ENCODE measurements around the gene ADGRL3. TPM values are rescaled to one million over a fixed set of nuclear protein-coding genes. Genes with fewer than 3 reads are reported as not detected.

ADGRL3 gene
- total and polyA plus RNA-seq, 9 donors, result 0.88 to 9.5 (median 2.5) TPM

- Histone ChIP-seq H3K27ac (no peak overlapping the region), H3K4me1 (ENCODE audit: insufficient read depth) (no peaks in the 10 kb centered on the region), H3K9me3 (no peaks in the 10 kb centered on the region), H3K36me3 (no peaks in the 10 kb centered on the region), H3K4me3 (no peak overlapping the region), H3K27me3 (no peaks in the 10 kb centered on the region)
- TF ChIP-seq EP300 (IDR thresholded peaks at IDR 0.05) (no peak), CTCF (IDR thresholded peaks at IDR 0.05) (no peak), POLR2A (IDR thresholded peaks at IDR 0.05) (no peak)
- intact Hi-C loops (cut with DNase I), result no loop called here
- 0 to 42% (median 32%) methylated on average over 1 of the region's 1 CpG for WGBS, 3 donors
- no peak for DNase-seq
These were observed 570.9 kb downstream of the ADGRL3 start for GRCh38 chr4:61771056-61771455.

- WGBS, 3 donors, result 55 to 68% (median 58%) methylated on average over 1 of the region's 1 CpG
- no peak for DNase-seq
- Histone ChIP-seq H3K27ac (no peak overlapping the region), H3K36me3 (no peaks in the 10 kb centered on the region), H3K9me3 (no peaks in the 10 kb centered on the region), H3K27me3 (no peaks in the 10 kb centered on the region), H3K4me3 (no peak overlapping the region), H3K4me1 (ENCODE audit: insufficient read depth) (no peaks in the 10 kb centered on the region)
- intact Hi-C loops (cut with DNase I), result no loop called here
- no peak for TF ChIP-seq POLR2A (IDR thresholded peaks at IDR 0.05)
- no peak for TF ChIP-seq EP300 (IDR thresholded peaks at IDR 0.05)
- no peak for TF ChIP-seq CTCF (IDR thresholded peaks at IDR 0.05)
These were observed 572.0 kb downstream of the ADGRL3 start for GRCh38 chr4:61772126-61772525.

- no peak for TF ChIP-seq CTCF (IDR thresholded peaks at IDR 0.05)
- TF ChIP-seq EP300 (IDR thresholded peaks at IDR 0.05), result no peak
- TF ChIP-seq POLR2A (IDR thresholded peaks at IDR 0.05), result no peak
- H3K9me3 ChIP-seq, result no peaks in the 10 kb centered on the region
- no peaks in the 10 kb centered on the region for H3K4me1 ChIP-seq (ENCODE audit: insufficient read depth)
- H3K36me3 ChIP-seq, result no peaks in the 10 kb centered on the region
- 68 to 78% (median 73%) methylated on average over 7 of the region's 7 CpGs for WGBS, 3 donors
- intact Hi-C loops (cut with DNase I), result no loop called here
- no peaks in the 10 kb centered on the region for H3K27me3 ChIP-seq
- DNase-seq, result no peak
- no peak overlapping the region for H3K27ac ChIP-seq
- no peak overlapping the region for H3K4me3 ChIP-seq
These were observed 573.6 kb downstream of the ADGRL3 start for GRCh38 chr4:61773655-61774245.

- Histone ChIP-seq H3K27ac (no peak overlapping the region), H3K4me3 (no peak overlapping the region), H3K36me3 (no peaks in the 10 kb centered on the region), H3K27me3 (no peaks in the 10 kb centered on the region), H3K4me1 (ENCODE audit: insufficient read depth) (no peaks in the 10 kb centered on the region), H3K9me3 (no peaks in the 10 kb centered on the region)
- WGBS, 3 donors, result 8 to 27% (median 22%) methylated on average over 1 of the region's 1 CpG
- no peak for DNase-seq
- TF ChIP-seq EP300 (IDR thresholded peaks at IDR 0.05) (no peak), CTCF (IDR thresholded peaks at IDR 0.05) (no peak)
- intact Hi-C loops (cut with DNase I), result no loop called here
These were observed 582.0 kb downstream of the ADGRL3 start for GRCh38 chr4:61782133-61782532.
